ENCODE measurements around the gene RFESD. TPM values are rescaled to one million over a fixed set of nuclear protein-coding genes. Genes with fewer than 3 reads are reported as not detected.

The RFESD gene
- total RNA-seq, 1 experiment from 2014 or later: 1.6 TPM

DNA sequence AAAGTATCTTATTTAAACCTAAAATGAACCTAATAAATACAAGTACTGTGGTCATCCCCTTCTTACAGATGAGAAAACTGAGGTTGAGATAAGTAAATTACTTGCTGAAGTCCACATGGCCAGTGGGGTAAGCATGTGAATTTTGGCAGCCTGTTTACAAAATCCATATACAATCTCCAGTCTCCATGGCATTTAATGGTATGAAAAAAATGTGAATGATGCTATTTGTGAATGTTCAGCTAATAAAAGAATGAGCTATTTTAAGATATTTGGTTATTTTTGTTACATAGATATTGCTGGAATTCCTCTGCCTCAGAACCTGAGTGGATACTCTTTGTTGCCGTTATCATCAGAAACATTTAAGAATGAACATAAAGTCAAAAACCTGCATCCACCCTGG lies 46.0 kb upstream of the RFESD start:
- no TSS peak for BruUV-seq (replicated peaks)
- POLR2A ChIA-PET: interaction anchor here (0.5 kb wide), 1 partner anchor 9 kb away, joined by 14 read pairs; no protein-coding TSS in a partner anchor
- TF ChIP-seq, protein P1, sequence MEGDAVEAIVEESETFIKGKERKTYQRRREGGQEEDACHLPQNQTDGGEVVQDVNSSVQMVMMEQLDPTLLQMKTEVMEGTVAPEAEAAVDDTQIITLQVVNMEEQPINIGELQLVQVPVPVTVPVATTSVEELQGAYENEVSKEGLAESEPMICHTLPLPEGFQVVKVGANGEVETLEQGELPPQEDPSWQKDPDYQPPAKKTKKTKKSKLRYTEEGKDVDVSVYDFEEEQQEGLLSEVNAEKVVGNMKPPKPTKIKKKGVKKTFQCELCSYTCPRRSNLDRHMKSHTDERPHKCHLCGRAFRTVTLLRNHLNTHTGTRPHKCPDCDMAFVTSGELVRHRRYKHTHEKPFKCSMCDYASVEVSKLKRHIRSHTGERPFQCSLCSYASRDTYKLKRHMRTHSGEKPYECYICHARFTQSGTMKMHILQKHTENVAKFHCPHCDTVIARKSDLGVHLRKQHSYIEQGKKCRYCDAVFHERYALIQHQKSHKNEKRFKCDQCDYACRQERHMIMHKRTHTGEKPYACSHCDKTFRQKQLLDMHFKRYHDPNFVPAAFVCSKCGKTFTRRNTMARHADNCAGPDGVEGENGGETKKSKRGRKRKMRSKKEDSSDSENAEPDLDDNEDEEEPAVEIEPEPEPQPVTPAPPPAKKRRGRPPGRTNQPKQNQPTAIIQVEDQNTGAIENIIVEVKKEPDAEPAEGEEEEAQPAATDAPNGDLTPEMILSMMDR (IDR thresholded peaks at IDR 0.05; ENCODE audit: insufficient read depth in 1 of 2, low read depth in 1 of 2, low read length in 1 of 2, severe bottlenecking in 1 of 2, unreplicated experiment in 1 of 2): no peak
- peaks cover 8% of the 10 kb centered on the region for H3K4me1 Mint-ChIP-seq (ENCODE audit: low read depth, unreplicated experiment)
- DNase-seq: no peak
- H3K4me1 ChIP-seq: no peaks in the 10 kb centered on the region
- H3K27me3 Mint-ChIP-seq (ENCODE audit: insufficient read depth, unreplicated experiment): no peaks in the 10 kb centered on the region
- CTCF ChIA-PET: no interaction called here
- H3K4me3 ChIP-seq (ENCODE audit: low read depth, low read length): no peak overlapping the region
- no peak overlapping the region for H3K4me3 Mint-ChIP-seq (ENCODE audit: unreplicated experiment)
- no peaks in the 10 kb centered on the region for H3K9me3 ChIP-seq
- H3K36me3 ChIP-seq (ENCODE audit: control insufficient read depth, insufficient read depth, low read length): no peaks in the 10 kb centered on the region
- no peak overlapping the region for H3K27ac Mint-ChIP-seq (ENCODE audit: unreplicated experiment)
- peaks cover 5% of the 10 kb centered on the region for H3K36me3 Mint-ChIP-seq (ENCODE audit: insufficient read depth, unreplicated experiment)
- no peaks in the 10 kb centered on the region for H3K27me3 ChIP-seq (replicated peaks; ENCODE audit: control insufficient read depth, insufficient read depth, low read length)
- intact Hi-C loops (cut with micrococcal nuclease; ENCODE audit: unreplicated experiment): no loop called here
- H3K9me3 Mint-ChIP-seq (ENCODE audit: unreplicated experiment): no peaks in the 10 kb centered on the region

DNA sequence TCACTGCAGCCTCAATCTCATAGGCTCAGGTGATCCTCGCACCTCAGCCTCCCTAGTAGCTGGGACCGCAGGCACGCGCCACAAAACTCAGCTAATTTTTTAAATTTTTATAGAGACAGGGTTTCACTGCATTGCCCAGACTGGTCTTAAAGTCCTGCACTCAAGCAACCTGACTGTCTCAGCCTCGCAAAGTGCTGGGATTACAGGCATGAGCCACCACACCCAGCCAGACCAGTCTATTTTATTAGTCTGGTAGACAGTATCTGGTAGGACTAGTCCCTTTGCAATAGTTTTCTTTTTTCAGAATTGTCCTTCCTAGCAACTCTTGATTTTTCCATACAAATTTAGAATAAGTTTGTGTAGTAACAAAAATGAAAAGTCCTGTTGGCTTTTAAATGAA lies 40.8 kb upstream of the RFESD start:
- Mint-ChIP-seq H3K4me3 (ENCODE audit: unreplicated experiment) (no peak overlapping the region), H3K36me3 (ENCODE audit: insufficient read depth, unreplicated experiment) (peaks cover 6% of the 10 kb centered on the region), H3K27me3 (ENCODE audit: insufficient read depth, unreplicated experiment) (no peaks in the 10 kb centered on the region), H3K9me3 (ENCODE audit: unreplicated experiment) (no peaks in the 10 kb centered on the region), H3K4me1 (ENCODE audit: low read depth, unreplicated experiment) (no peaks in the 10 kb centered on the region), H3K27ac (ENCODE audit: unreplicated experiment) (no peak overlapping the region)
- DNase-seq: no peak
- H3K4me1 ChIP-seq: no peaks in the 10 kb centered on the region
- TF ChIP-seq, protein P1 (IDR thresholded peaks at IDR 0.05; ENCODE audit: insufficient read depth in 1 of 2, low read depth in 1 of 2, low read length in 1 of 2, severe bottlenecking in 1 of 2, unreplicated experiment in 1 of 2): no peak
- H3K4me3 ChIP-seq (ENCODE audit: low read depth, low read length): no peak overlapping the region
- no peaks in the 10 kb centered on the region for H3K36me3 ChIP-seq (ENCODE audit: control insufficient read depth, insufficient read depth, low read length)
- intact Hi-C loops (cut with micrococcal nuclease; ENCODE audit: unreplicated experiment): loop anchor here (5.0 kb wide), 1 partner anchor 48 kb away; the partner anchor contains the start of gene ARSK
- no peaks in the 10 kb centered on the region for H3K27me3 ChIP-seq (replicated peaks; ENCODE audit: control insufficient read depth, insufficient read depth, low read length)
- BruUV-seq (replicated peaks): no TSS peak
- H3K9me3 ChIP-seq: no peaks in the 10 kb centered on the region
- POLR2A ChIA-PET: no interaction called here
- CTCF ChIA-PET: no interaction called here

DNA sequence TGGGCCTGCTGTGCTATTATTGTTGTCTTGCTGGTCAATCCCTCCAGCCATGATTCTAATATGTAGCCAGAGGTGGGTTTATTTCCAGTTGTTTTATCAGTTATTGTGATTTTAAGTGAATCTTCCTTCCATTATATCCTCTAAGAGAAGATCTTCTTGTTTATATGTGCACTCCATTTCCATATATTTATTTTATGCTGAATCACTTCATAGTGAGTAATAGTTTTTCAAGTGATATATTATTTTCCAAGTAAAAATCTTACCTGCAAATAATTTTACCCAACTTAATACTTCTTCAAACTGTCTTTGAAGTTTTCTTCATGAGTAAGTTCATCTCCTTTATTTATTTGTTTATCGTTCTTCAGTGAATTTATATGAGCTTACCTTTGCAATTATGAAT lies 40.2 kb upstream of the RFESD start:
- H3K27me3 ChIP-seq (replicated peaks; ENCODE audit: control insufficient read depth, insufficient read depth, low read length): no peaks in the 10 kb centered on the region
- Mint-ChIP-seq H3K4me3 (ENCODE audit: unreplicated experiment) (no peak overlapping the region), H3K27me3 (ENCODE audit: insufficient read depth, unreplicated experiment) (no peaks in the 10 kb centered on the region), H3K9me3 (ENCODE audit: unreplicated experiment) (no peaks in the 10 kb centered on the region), H3K4me1 (ENCODE audit: low read depth, unreplicated experiment) (no peaks in the 10 kb centered on the region), H3K36me3 (ENCODE audit: insufficient read depth, unreplicated experiment) (peaks cover 6% of the 10 kb centered on the region), H3K27ac (ENCODE audit: unreplicated experiment) (no peak overlapping the region)
- H3K4me1 ChIP-seq: no peaks in the 10 kb centered on the region
- H3K9me3 ChIP-seq: no peaks in the 10 kb centered on the region
- ChIA-PET CTCF (no interaction called here), POLR2A (no interaction called here)
- intact Hi-C loops (cut with micrococcal nuclease; ENCODE audit: unreplicated experiment): loop anchor here (5.0 kb wide), 1 partner anchor 49 kb away; the partner anchor contains the start of gene ARSK
- DNase-seq: no peak
- no TSS peak for BruUV-seq (replicated peaks)
- TF ChIP-seq, protein P1 (IDR thresholded peaks at IDR 0.05; ENCODE audit: insufficient read depth in 1 of 2, low read depth in 1 of 2, low read length in 1 of 2, severe bottlenecking in 1 of 2, unreplicated experiment in 1 of 2): no peak
- no peaks in the 10 kb centered on the region for H3K36me3 ChIP-seq (ENCODE audit: control insufficient read depth, insufficient read depth, low read length)
- H3K4me3 ChIP-seq (ENCODE audit: low read depth, low read length): no peak overlapping the region

Measured in Caco-2 (cell line).